AG08396 (cell line): ENCODE data around the gene TNFSF4.

Source experiments
- DNase-seq: peaks from one replicate; pipeline ENCODE4 v3.0.0; 2012; ENCODE audit warnings: low spot score, mixed read lengths

The TNFSF4 gene

DNA sequence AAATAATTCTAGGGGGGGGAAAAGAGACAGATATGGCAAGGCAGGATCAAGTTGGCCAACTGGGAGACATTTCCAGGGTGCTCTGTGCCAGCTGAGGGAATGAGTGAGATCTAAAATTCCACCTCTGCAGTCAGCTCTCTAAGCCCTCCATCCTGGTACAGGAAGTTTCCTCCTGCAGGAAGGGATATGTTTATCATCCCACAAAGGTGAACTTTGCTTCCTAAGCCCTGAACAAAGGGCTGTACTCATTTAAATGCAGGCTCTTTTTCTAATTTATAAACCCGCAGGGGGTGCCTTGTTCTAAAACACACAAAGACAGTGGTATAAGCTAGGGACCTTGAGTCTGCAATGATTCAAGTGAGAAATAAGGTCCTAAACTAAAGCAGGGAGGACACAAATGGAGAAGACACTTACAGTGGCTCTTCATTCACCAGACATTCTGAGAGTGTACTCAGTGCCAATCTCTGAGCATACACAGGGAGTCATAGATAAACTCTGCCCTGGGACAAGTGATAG lies 3.6 kb upstream of the TNFSF4 start:
- DNase-seq = no peak

DNA sequence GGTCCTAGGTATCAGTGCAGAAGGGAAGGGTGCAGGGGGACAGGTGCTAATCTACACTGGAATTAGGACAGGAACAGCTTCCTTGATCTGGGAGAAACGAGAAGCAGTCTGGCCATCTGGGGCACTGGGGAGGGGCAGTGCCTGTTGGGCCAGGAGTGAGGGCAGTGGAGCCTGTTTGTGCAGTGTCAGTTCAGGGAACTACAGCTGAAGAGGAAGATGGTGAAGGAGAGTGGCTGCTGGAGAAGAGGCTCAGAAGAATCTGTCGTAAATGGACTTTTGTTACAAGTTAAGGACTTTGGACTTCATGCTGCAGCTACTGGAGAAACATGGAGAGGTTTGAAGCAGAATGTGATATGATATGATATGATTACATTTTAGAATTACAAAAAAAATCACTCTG lies 3.2 kb upstream of the TNFSF4 start:
- no peak for DNase-seq

DNA sequence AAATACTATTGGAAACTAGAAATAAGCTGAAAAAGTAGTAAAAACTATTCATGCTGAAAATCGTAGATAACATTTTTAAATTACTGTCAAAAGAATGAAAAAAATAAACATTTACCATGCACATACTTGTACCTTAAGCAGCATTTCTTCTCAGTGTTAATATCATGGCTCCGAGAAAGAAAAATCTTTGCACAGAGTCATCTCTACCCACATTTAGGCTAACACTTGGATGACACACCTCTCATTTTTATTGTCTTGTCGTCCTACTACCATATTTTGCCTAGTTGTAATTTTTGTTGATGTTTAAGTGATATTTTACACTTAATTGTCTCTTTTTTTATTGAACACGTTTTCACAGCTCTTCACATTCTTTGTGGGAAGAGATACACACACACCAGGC lies 1.7 kb upstream of the TNFSF4 start:
- no peak for DNase-seq

DNA sequence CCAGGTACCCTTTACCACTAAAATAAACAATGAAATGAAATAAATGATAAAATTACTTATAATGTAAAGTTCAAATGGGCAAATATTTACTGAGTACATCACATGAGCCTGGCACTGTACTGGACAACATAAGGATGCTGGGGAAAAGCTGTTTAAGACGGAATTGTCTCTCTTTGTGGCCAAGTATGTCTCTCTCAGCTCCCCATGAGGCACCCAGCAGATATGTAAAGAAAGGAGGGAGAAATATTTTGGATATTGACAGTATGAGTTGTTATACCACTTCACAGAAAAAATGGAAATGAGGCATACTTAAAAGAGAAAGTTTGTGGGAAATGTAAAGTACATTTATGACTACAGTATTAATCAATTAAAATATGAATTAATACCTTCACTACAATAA lies 1.0 kb upstream of the TNFSF4 start:
- no peak for DNase-seq

GRCh38 chr1:173205146-173206051 lies 1.7 kb downstream of the TNFSF4 start:
- DNase-seq = no peak

DNA sequence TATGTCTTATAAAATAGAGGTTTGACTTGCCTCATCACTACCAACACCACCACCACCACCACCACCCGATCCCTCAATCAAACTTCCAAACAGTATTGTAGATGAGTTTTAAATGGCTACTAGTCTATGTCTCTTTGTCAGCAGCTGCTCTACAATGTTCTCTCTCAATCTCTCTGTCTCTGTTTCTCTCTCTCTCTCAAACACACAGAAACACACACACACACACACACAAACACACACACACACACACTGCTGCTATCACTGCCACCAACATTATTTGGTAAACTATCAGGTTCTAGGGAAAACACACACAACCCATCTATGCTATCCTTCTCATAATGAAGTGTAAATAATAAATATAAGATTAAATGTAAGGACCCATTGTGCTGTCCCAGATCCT lies 2.4 kb downstream of the TNFSF4 start:
- DNase-seq = no peak

- peak; percentile 35 for DNase-seq
Observed at GRCh38 chr1:173202424-173203145, 4.5 kb downstream of the TNFSF4 start.

- DNase-seq = no peak
Observed at GRCh38 chr1:173201969-173202368, 5.2 kb downstream of the TNFSF4 start.

- no peak for DNase-seq
Observed at GRCh38 chr1:173195596-173196088, 11.5 kb downstream of the TNFSF4 start.

DNA sequence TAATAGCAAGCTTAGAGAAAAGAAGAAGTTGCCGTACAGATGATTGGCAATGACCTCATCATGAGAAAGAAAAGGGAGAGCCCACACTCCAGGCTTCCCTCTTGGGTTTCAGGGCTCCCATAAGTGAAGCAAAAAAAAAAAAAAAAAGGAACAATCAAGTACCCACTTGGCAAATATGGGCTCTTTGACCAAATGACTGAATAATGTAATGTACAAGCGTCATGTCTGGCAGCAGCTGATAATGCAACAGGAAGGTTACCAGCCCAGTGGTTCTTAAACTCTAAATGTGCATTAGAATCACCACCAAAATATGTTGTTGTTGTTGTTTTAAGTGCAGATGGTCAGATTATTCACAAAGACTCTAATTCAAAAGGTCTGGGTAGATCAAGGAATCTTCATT lies 13.5 kb downstream of the TNFSF4 start:
- DNase-seq = no peak

GRCh38 chr1:173191011-173191705 lies 16.0 kb downstream of the TNFSF4 start:
- DNase-seq = no peak

- DNase-seq = peak; percentile 36
Observed at GRCh38 chr1:173190101-173190936, 16.8 kb downstream of the TNFSF4 start.

GRCh38 chr1:173187671-173188237 lies 19.4 kb downstream of the TNFSF4 start:
- no peak for DNase-seq

GRCh38 chr1:173181791-173182190 lies 25.3 kb downstream of the TNFSF4 start:
- DNase-seq = no peak

GRCh38 chr1:173176246-173176645 lies 30.9 kb downstream of the TNFSF4 start:
- no peak for DNase-seq

- DNase-seq = no peak
Observed at GRCh38 chr1:173175514-173176145, 31.5 kb downstream of the TNFSF4 start.

DNA sequence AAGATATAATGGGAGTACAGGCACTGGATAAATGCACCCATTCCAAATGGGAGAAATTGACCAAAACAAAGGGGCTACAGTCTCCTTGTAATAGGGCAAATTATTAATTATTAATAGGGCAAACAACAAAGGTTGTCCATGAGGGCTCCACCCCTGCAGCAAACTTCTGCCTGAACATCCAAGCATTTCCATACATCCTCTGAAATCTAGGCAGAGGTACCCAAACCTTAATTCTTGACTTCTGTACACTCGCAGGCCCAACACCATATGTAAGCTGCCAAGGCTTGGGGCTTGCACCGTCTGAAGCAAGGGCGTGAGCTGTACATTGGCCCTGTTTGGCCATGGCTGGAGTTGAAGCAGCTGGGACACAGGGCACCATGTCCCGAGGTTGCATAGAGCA lies 33.7 kb downstream of the TNFSF4 start:
- DNase-seq = no peak

- no peak for DNase-seq
Observed at GRCh38 chr1:173171152-173171551, 36.0 kb downstream of the TNFSF4 start.

GRCh38 chr1:173168941-173169340 lies 38.2 kb downstream of the TNFSF4 start:
- DNase-seq = no peak

DNA sequence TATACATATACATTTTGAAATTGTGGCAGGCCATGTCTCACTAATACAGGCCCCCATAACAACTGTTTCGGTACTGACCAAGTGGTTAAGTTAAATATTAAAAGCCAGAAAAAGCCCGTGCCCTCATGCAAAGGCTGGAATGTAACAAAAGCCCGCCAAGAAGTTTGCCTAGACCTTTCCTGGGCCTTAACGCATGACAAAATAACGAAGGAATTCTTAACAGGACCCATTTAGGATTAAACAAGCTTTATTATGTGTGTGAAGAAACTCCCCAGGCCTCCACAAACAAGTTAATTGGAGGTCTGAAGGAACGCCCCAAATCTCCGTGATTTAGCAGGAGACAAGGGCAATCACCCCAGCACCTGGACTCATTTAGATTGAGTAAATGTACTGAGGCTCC lies 42.4 kb downstream of the TNFSF4 start:
- DNase-seq = no peak

GRCh38 chr1:173164178-173164577 lies 43.0 kb downstream of the TNFSF4 start:
- DNase-seq = no peak
